ENCODE results near the gene C2orf74. TPM values are rescaled to one million over a fixed set of nuclear protein-coding genes. Genes with fewer than 3 reads are reported as not detected.

Gene C2orf74
- total RNA-seq, 1 experiment from 2014 or later, result 8.0 TPM

- peaks cover 5 to 21% (median 17%) of the 10 kb centered on the region in 3 experiments; a peak in 5 of 7 replicates for H3K36me3 Mint-ChIP-seq (ENCODE audit: insufficient read depth in 1 of 3, low read depth in 3 of 3)
- no peaks in the 10 kb centered on the region for H3K4me1 ChIP-seq (ENCODE audit: insufficient read depth, low read length)
- no peak overlapping the region for H3K14ac ChIP-seq (ENCODE audit: insufficient read depth, low read length)
- no peak overlapping the region for H3K23ac ChIP-seq (ENCODE audit: insufficient read length, low read depth, low read length)
- no peak overlapping the region for H3K9ac ChIP-seq (ENCODE audit: extremely low read depth, insufficient read length, low read length)
- no peaks in the 10 kb centered on the region for H3K23me2 ChIP-seq (ENCODE audit: insufficient read length, low read depth, low read length, poor library complexity, severe bottlenecking)
- peaks cover 2% of the 10 kb centered on the region; the same call in 1 of the 2 replicates for H3K27me3 Mint-ChIP-seq (ENCODE audit: low read depth)
- no peak overlapping the region for H3K4me2 ChIP-seq (ENCODE audit: insufficient read depth, insufficient read length, low read length)
- no peak overlapping the region for H4K91ac ChIP-seq (ENCODE audit: insufficient read length, low read depth, low read length)
- H2AFZ ChIP-seq (ENCODE audit: low read length), result no peak overlapping the region
- no peak overlapping the region for H3K56ac ChIP-seq (ENCODE audit: insufficient read length, low read depth, low read length)
- H3T11ph ChIP-seq (ENCODE audit: low read length), result no peak overlapping the region
- no peak overlapping the region for H4K8ac ChIP-seq (replicated peaks; ENCODE audit: insufficient read length, low read depth, low read length)
- H3K79me2 ChIP-seq (ENCODE audit: insufficient read depth, low read length), result no peaks in the 10 kb centered on the region
- H4K20me1 ChIP-seq (ENCODE audit: control insufficient read depth, insufficient read depth, insufficient read length), result no peaks in the 10 kb centered on the region
- H2BK120ac ChIP-seq (ENCODE audit: low read depth, low read length, poor library complexity, severe bottlenecking), result no peak overlapping the region
- no peak overlapping the region for H2BK20ac ChIP-seq (ENCODE audit: low read depth, low read length, poor library complexity, severe bottlenecking)
- H3K79me1 ChIP-seq (ENCODE audit: insufficient read depth, low read depth, low read length, poor library complexity, severe bottlenecking), result no peaks in the 10 kb centered on the region
- no peak for TF ChIP-seq CTCF (conservative IDR thresholded peaks at IDR 0.05)
- WGBS (ENCODE audit: extremely low coverage, insufficient read length, low lambda C conversion rate), result no CpG with 5 or more reads among the region's 6 CpGs
- H3K27ac ChIP-seq (ENCODE audit: insufficient read length, low read depth, low read length), result no peak overlapping the region
- H2BK15ac ChIP-seq (ENCODE audit: low read depth, low read length), result no peak overlapping the region
- no peak overlapping the region; a peak in 1 of 7 replicates for H3K27ac Mint-ChIP-seq
- H3K18ac ChIP-seq (ENCODE audit: insufficient read length, low read depth, low read length), result no peak overlapping the region
- no peaks in the 10 kb centered on the region for H3K9me3 ChIP-seq (ENCODE audit: control insufficient read depth, low read depth, low read length)
- peaks cover 2 to 3% of the 10 kb centered on the region in 2 experiments; a peak in 2 of 5 replicates for H3K9me3 Mint-ChIP-seq
- no peak overlapping the region for H3K4me3 Mint-ChIP-seq
- H2BK5ac ChIP-seq (ENCODE audit: insufficient read length, low read length), result no peak overlapping the region
- no peak overlapping the region for H3K4ac ChIP-seq (ENCODE audit: low read depth, low read length)
- peaks cover 0 to 7% of the 10 kb centered on the region in 2 experiments; a peak in 1 of 4 replicates for H3K4me1 Mint-ChIP-seq
- H4K5ac ChIP-seq (ENCODE audit: insufficient read length, low read depth, low read length), result no peak overlapping the region
- no peak overlapping the region for H2BK12ac ChIP-seq (ENCODE audit: insufficient read length, low read depth, low read length)
- no peak for DNase-seq
- no peak overlapping the region for H2AK5ac ChIP-seq (ENCODE audit: insufficient read length, low read length)
- H3K27me3 ChIP-seq (ENCODE audit: insufficient read depth, low read length), result no peaks in the 10 kb centered on the region
Observed at GRCh38 chr2:61149074-61149473, 12.9 kb upstream of the C2orf74 start.

Data from H9 (cell line).